ENCODE measurements around the gene COL5A1.
"Not testable (repeated sequence)": the region's sequence is repeated elsewhere in the genome, so short reads cannot be mapped to it uniquely, and the experiment has no call there.

COL5A1 gene

GRCh38 chr9:134641990-134642384 lies 384 bp downstream of the COL5A1 start:
- DNase-seq, result no peak

GRCh38 chr9:134642385-134643181 lies 980 bp downstream of the COL5A1 start:
- no peak for DNase-seq

DNA sequence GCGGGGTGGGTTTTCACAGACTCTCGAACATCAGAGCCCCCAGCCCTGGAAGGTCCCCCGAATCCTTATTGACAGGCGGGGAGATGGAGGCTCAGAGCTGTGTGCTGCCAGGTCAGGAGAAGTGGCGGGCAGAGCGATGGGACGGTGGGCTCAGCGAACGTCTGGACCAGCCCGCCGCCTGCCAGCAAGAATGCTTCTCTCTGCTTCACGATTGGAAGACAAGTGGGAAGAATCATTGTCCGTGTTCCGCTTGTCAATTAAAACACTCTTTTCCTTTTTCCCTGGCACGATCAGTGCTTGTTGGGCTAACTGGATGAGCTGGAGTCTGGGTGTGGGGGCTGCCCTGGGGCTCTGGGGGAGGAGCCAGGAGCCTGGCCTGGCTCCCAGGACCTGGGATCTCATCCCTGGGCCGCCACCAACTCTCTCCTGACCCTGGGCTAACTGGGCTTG lies 1.6 kb downstream of the COL5A1 start:
- DNase-seq, result no peak

DNA sequence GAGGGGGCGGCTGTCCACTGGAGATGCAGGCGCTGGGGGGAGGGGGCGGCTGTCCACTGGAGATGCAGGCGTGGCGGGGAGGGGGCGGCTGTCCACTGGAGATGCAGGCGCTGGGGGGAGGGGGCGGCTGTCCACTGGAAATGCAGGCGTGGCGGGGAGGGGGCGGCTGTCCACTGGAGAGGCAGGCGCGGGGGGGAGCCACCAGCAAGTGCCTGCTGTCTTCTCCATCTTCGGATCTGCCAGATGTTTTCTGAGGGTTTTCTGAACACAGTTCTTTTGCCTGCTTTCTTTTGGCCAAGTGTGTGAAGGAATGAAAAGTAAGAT lies 2.8 kb downstream of the COL5A1 start:
- not testable (repeated sequence) for DNase-seq

DNA sequence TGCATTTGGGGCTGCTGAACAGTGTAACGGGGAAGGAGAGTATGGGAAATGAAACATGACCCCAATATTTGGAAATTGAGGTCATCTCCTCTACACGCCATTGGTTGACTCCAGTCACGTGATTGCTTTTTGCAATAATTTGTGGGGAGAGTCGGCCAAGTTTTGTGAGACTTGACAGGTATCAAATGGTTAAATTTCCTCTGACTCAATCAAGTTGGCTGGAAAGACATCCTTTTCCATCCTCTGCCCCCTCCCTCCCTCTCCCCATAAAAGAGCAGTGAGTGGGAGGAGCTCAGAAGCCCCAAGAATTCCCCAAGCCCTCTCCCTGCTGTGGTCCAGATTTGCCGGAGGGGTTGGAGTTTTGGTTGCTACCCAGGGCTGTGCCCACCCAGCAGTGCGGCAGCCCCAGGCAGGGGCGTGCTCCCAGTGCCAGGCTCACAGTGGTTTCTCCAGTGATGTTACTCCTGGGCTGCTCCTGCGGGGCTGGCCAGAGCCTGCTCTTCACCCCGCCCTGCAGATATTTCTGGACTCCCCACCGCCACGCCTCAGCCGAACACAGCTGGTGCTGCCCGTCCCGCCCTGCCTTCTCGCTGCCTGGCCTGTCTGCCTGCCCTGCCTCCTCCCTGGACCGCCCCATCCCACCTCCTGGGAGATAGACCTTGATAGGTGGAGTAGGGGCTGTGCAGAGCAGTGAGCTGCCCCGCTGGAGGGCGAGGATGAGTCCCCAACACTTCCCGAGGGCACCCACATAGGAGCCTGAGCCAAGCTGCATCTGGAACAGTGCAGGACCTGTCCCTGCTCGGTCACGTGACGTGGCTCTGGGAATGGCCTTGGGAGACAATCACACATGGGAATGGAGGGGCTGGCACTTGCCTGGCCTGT lies 3.4 kb downstream of the COL5A1 start:
- no peak for DNase-seq

GRCh38 chr9:134645607-134646365 lies 4.2 kb downstream of the COL5A1 start:
- DNase-seq, result no peak

- no peak for DNase-seq
These were observed 5.9 kb downstream of the COL5A1 start for GRCh38 chr9:134647359-134648080.

GRCh38 chr9:134648701-134649530 lies 7.3 kb downstream of the COL5A1 start:
- DNase-seq, result no peak

DNA sequence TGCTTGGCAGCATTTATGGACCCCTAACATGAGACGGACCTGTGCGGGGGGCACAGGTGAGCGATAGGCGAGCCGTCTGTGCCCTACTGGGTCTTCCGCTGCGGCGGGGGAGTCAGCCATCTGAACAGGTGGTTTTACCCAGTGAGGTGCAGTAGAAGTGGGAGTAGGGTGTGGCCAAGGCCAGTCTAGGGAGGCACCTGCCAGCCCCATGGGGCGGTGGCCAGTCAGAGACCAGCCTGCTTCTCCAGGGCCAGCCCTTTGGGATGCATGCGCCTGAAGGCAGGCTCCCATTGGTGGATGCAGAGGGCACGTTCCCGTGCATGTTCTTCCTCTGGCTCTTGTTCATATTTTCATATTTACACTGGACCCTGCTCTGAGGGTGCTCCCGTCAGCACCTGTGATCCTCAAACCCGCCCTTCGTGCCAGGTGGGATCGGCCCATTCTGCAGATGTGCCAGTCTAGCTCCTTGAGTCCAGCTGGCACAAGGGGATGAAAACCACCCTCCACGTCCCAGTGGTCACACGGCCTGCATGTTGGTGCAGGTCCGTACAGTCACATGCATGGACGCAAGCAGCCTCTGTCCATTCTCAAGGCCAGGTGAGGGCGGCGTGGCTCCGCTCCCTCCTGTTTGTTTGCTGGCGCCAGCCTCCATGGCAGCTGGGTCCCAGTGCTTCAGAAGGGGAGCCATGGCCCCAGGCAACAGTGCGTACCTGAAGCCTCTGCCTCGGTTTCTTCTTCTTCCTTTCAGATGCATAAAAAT lies 9.0 kb downstream of the COL5A1 start:
- DNase-seq, result no peak

- DNase-seq, result no peak
These were observed 9.8 kb downstream of the COL5A1 start for GRCh38 chr9:134651226-134651905.

- no peak for DNase-seq
These were observed 11.0 kb downstream of the COL5A1 start for GRCh38 chr9:134652291-134653225.

DNA sequence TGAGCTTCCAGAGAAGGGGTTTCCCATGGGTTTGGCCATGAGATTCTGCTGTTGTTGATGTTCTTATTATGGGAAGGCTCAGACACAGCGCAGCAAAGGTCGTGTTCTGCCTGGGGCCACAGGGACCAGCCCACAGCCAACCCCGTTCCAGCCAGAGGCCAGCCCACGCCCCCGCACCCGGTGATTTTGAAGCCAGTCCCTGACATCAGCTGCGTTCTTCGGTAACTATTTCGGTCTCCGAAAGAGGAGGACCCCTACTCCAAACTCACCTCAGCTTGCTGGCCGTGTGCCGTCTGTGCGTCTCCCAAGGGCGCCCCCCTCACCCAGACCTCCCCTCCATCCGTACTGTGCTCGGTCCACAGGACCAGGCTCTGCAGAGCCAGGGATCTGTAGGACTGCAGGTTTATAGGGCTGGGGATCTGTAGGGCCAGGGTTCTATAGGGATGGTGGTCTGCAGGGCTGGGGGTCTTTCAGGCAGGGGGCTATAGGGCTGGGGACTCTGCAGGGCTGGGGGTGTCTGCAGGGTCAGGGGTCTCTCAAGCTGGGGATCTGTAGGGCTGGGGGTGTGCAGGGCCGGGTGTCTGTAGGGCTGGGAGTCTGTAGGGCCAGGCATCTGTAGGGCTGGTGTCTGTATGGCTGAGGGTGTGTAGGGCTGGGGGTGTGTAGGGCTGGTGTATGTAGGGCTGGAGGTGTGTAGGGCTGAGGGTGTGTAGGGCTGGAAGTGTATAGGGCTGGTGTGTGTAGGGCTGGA lies 11.8 kb downstream of the COL5A1 start:
- no peak for DNase-seq

DNA sequence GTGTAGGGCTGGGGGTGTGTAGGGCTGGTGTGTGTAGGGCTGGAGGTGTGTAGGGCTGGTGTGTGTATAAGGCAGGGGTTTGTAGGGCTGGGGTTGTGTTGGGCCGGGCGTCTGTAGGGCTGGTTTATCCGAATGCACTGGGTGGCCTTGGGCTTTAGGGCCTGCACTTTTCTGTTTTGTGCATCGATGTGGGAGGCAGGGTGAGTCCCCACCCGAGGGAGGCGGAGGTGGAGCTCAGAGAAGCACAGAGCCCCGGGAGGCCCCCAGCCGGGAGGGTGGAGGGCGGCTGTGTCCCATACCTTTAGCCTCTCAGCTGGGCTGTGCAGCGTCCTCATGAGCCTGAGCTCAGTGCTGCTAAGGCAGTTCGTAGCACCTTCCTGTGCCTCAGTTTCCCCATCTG lies 13.5 kb downstream of the COL5A1 start:
- no peak for DNase-seq

DNA sequence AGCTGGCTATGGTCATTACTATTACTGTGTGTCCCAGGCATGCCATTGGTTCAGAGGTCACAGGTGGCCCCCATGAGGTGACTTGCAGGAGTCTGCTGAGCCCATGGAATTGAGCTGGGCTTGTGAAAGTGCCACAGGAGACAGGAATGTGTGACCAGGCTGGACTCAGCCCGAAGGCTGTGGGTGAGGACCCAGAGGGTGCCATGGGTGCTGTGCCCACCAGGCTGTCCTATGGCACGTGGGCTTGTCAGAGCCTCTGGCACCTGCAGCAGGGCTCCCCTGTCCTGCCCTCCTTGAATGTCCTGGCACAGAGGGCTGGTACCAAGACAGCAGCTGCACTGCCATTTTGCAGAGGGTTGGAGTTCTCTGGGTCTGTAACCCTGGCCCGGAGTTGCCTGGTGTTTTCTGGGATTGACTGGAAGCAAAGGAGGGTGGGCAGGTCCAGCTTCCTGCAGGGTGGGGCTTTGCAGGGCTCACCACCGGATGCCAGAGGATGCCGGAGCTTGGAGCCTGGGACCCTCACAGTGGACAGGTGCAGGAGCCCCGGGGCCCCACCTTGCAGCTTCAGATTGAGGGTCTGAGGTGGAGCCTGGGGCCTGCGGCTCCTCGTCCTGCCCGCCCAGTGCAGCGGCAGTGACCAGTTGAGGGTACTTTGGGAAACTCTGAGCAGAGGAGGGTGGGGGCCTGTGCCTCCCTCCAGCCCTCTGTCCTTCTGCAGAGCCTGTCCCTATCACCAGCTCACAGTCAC lies 14.2 kb downstream of the COL5A1 start:
- no peak for DNase-seq

GRCh38 chr9:134656334-134657006 lies 14.9 kb downstream of the COL5A1 start:
- no peak for DNase-seq

DNA sequence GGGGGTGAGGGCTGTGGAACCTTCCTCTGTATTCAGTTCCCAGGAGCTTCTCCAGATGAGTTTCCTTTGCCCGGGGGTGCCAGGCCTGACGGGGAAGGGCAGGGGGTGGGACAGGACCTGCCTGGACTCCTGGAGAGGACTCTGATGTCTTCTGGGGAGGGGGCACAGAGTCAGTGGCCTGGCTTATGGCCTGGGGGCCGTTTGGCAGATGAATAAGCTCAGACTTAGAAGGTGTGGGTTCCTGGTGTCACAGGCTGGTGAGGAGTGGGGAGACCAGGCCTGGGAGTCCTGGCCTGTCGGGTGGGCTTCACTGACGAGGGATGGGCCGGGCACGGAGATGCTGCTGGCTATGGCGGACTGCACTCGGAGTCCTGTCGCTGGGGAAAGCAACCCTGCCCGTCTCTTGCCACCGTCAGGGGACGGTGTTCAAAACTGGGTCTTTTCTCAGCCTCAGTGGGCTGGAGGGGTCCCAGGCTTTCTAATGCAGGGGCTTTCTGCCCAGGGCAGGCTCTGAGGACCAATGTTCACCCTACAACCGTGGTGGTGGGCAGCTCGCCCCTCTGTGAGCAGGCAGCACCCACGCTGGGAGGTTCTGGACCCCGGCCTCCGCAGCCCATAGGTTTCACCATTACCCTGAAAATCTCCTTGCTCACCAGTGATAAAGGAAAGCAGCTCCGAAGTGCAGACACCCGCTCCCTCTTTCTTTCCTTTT lies 16.2 kb downstream of the COL5A1 start:
- DNase-seq, result no peak

Measured in NCI-H2081 treated with DMSO at 0.1 percent for 48 hours (cell line).